Measurements from ENCODE around the gene NHERF1.

The NHERF1 gene

GRCh38 chr17:74731347-74731605 is 17.2 kb upstream of the NHERF1 start:
- Histone ChIP-seq H3K27me3 (ENCODE audit: control insufficient read depth in 1 of 2, insufficient read depth in 2 of 2, low read length in 2 of 2) (no peaks in the 10 kb centered on the region), H3K36me3 (ENCODE audit: control insufficient read depth in 1 of 2, insufficient read depth in 2 of 2, low read length in 2 of 2) (no peaks in the 10 kb centered on the region), H3K4me3 (ENCODE audit: low read depth in 1 of 2, low read length in 2 of 2) (no peak overlapping the region), H3K9ac (ENCODE audit: low read depth in 1 of 2, low read length in 2 of 2) (no peak overlapping the region), H3K4me1 (ENCODE audit: control insufficient read depth in 1 of 2, insufficient read depth in 2 of 2, low read length in 2 of 2) (peaks cover 3 to 5% of the 10 kb centered on the region in 2 donors), H3K9me3 (ENCODE audit: control insufficient read depth in 1 of 2, low read length in 2 of 2) (no peaks in the 10 kb centered on the region), H3K27ac (ENCODE audit: low read depth, low read length) (no peak overlapping the region)

- no peak overlapping the region for H3K9ac ChIP-seq (ENCODE audit: low read depth in 1 of 2, low read length in 2 of 2)
- H3K9me3 ChIP-seq (ENCODE audit: control insufficient read depth in 1 of 2, low read length in 2 of 2), result no peaks in the 10 kb centered on the region
- H3K4me3 ChIP-seq (ENCODE audit: low read depth in 1 of 2, low read length in 2 of 2), result no peak overlapping the region
- peaks cover 6 to 7% of the 10 kb centered on the region in 2 donors for H3K4me1 ChIP-seq (ENCODE audit: control insufficient read depth in 1 of 2, insufficient read depth in 2 of 2, low read length in 2 of 2)
- H3K36me3 ChIP-seq (ENCODE audit: control insufficient read depth in 1 of 2, insufficient read depth in 2 of 2, low read length in 2 of 2), result no peaks in the 10 kb centered on the region
- no peak overlapping the region for H3K27ac ChIP-seq (ENCODE audit: low read depth, low read length)
- peaks cover 0 to 2% of the 10 kb centered on the region in 2 donors for H3K27me3 ChIP-seq (ENCODE audit: control insufficient read depth in 1 of 2, insufficient read depth in 2 of 2, low read length in 2 of 2)
These were observed 16.2 kb upstream of the NHERF1 start for GRCh38 chr17:74732042-74732867.

GRCh38 chr17:74733365-74734122 is 14.9 kb upstream of the NHERF1 start:
- Histone ChIP-seq H3K36me3 (ENCODE audit: control insufficient read depth in 1 of 2, insufficient read depth in 2 of 2, low read length in 2 of 2) (no peaks in the 10 kb centered on the region), H3K27me3 (ENCODE audit: control insufficient read depth in 1 of 2, insufficient read depth in 2 of 2, low read length in 2 of 2) (peaks cover 9 to 14% of the 10 kb centered on the region in 2 donors), H3K27ac (ENCODE audit: low read depth, low read length) (no peak overlapping the region), H3K9ac (ENCODE audit: low read depth in 1 of 2, low read length in 2 of 2) (no peak overlapping the region), H3K9me3 (ENCODE audit: control insufficient read depth in 1 of 2, low read length in 2 of 2) (no peaks in the 10 kb centered on the region), H3K4me1 (ENCODE audit: control insufficient read depth in 1 of 2, insufficient read depth in 2 of 2, low read length in 2 of 2) (peaks cover 19 to 20% of the 10 kb centered on the region in 2 donors), H3K4me3 (ENCODE audit: low read depth in 1 of 2, low read length in 2 of 2) (no peak overlapping the region)

GRCh38 chr17:74734256-74734655 is 14.2 kb upstream of the NHERF1 start:
- Histone ChIP-seq H3K27ac (ENCODE audit: low read depth, low read length) (no peak overlapping the region), H3K4me1 (ENCODE audit: control insufficient read depth in 1 of 2, insufficient read depth in 2 of 2, low read length in 2 of 2) (peaks cover 24% of the 10 kb centered on the region in 2 donors), H3K36me3 (ENCODE audit: control insufficient read depth in 1 of 2, insufficient read depth in 2 of 2, low read length in 2 of 2) (no peaks in the 10 kb centered on the region), H3K4me3 (ENCODE audit: low read depth in 1 of 2, low read length in 2 of 2) (no peak overlapping the region), H3K27me3 (ENCODE audit: control insufficient read depth in 1 of 2, insufficient read depth in 2 of 2, low read length in 2 of 2) (peaks cover 9 to 16% of the 10 kb centered on the region in 2 donors), H3K9me3 (ENCODE audit: control insufficient read depth in 1 of 2, low read length in 2 of 2) (no peaks in the 10 kb centered on the region), H3K9ac (ENCODE audit: low read depth in 1 of 2, low read length in 2 of 2) (no peak overlapping the region)

- Histone ChIP-seq H3K27me3 (ENCODE audit: control insufficient read depth in 1 of 2, insufficient read depth in 2 of 2, low read length in 2 of 2) (peaks cover 9 to 16% of the 10 kb centered on the region in 2 donors), H3K36me3 (ENCODE audit: control insufficient read depth in 1 of 2, insufficient read depth in 2 of 2, low read length in 2 of 2) (no peaks in the 10 kb centered on the region), H3K4me1 (ENCODE audit: control insufficient read depth in 1 of 2, insufficient read depth in 2 of 2, low read length in 2 of 2) (peaks cover 24% of the 10 kb centered on the region in 2 donors), H3K27ac (ENCODE audit: low read depth, low read length) (peak within 1 kb of the TSS; percentile 40), H3K4me3 (ENCODE audit: low read depth in 1 of 2, low read length in 2 of 2) (peak within 1 kb of the TSS; percentile 64 to 70), H3K9ac (ENCODE audit: low read depth in 1 of 2, low read length in 2 of 2) (peak within 1 kb of the TSS; percentile 44 to 47), H3K9me3 (ENCODE audit: control insufficient read depth in 1 of 2, low read length in 2 of 2) (no peaks in the 10 kb centered on the region)
These were observed 11.7 kb upstream of the NHERF1 start, which contains the start of gene RAB37 for GRCh38 chr17:74736513-74737298. TSS of gene RAB37 (plus strand) at chr17:74737256. CDS start at chr17:74737273, 17 bp downstream.

- Histone ChIP-seq H3K27ac (ENCODE audit: low read depth, low read length) (peak overlapping the region; percentile 40), H3K36me3 (ENCODE audit: control insufficient read depth in 1 of 2, insufficient read depth in 2 of 2, low read length in 2 of 2) (no peaks in the 10 kb centered on the region), H3K4me1 (ENCODE audit: control insufficient read depth in 1 of 2, insufficient read depth in 2 of 2, low read length in 2 of 2) (peaks cover 25 to 31% of the 10 kb centered on the region in 2 donors), H3K27me3 (ENCODE audit: control insufficient read depth in 1 of 2, insufficient read depth in 2 of 2, low read length in 2 of 2) (peaks cover 9 to 16% of the 10 kb centered on the region in 2 donors), H3K4me3 (ENCODE audit: low read depth in 1 of 2, low read length in 2 of 2) (peak overlapping the region; percentile 64 to 70), H3K9ac (ENCODE audit: low read depth in 1 of 2, low read length in 2 of 2) (peak overlapping the region; percentile 44 to 47), H3K9me3 (ENCODE audit: control insufficient read depth in 1 of 2, low read length in 2 of 2) (no peaks in the 10 kb centered on the region)
These were observed 11.0 kb upstream of the NHERF1 start for GRCh38 chr17:74737299-74738050.

- Histone ChIP-seq H3K4me1 (ENCODE audit: control insufficient read depth in 1 of 2, insufficient read depth in 2 of 2, low read length in 2 of 2) (peaks cover 31 to 38% of the 10 kb centered on the region in 2 donors), H3K27me3 (ENCODE audit: control insufficient read depth in 1 of 2, insufficient read depth in 2 of 2, low read length in 2 of 2) (peaks cover 9 to 16% of the 10 kb centered on the region in 2 donors)
These were observed 10.1 kb upstream of the NHERF1 start for GRCh38 chr17:74738051-74738996.

GRCh38 chr17:74739227-74739831 is 9.1 kb upstream of the NHERF1 start:
- peaks cover 32 to 43% of the 10 kb centered on the region in 2 donors for H3K4me1 ChIP-seq (ENCODE audit: control insufficient read depth in 1 of 2, insufficient read depth in 2 of 2, low read length in 2 of 2)
- H3K36me3 ChIP-seq (ENCODE audit: control insufficient read depth in 1 of 2, insufficient read depth in 2 of 2, low read length in 2 of 2), result no peaks in the 10 kb centered on the region
- H3K27me3 ChIP-seq (ENCODE audit: control insufficient read depth in 1 of 2, insufficient read depth in 2 of 2, low read length in 2 of 2), result peaks cover 9 to 16% of the 10 kb centered on the region in 2 donors
- no peak overlapping the region for H3K9ac ChIP-seq (ENCODE audit: low read depth in 1 of 2, low read length in 2 of 2)
- peak overlapping the region in 1 of 2 donors; percentile 64 for H3K4me3 ChIP-seq (ENCODE audit: low read depth in 1 of 2, low read length in 2 of 2)
- no peak overlapping the region for H3K27ac ChIP-seq (ENCODE audit: low read depth, low read length)
- no peaks in the 10 kb centered on the region for H3K9me3 ChIP-seq (ENCODE audit: control insufficient read depth in 1 of 2, low read length in 2 of 2)

More at GRCh38 chr17:74738051-74738996, 10.1 kb upstream of the NHERF1 start:
- no peaks in the 10 kb centered on the region for H3K9me3 ChIP-seq (ENCODE audit: control insufficient read depth in 1 of 2, low read length in 2 of 2)
- peak overlapping the region; percentile 14 for H3K27ac ChIP-seq (ENCODE audit: low read depth, low read length)
- H3K9ac ChIP-seq (ENCODE audit: low read depth in 1 of 2, low read length in 2 of 2), result peak overlapping the region; percentile 9 to 44
- peak overlapping the region; percentile 64 to 70 for H3K4me3 ChIP-seq (ENCODE audit: low read depth in 1 of 2, low read length in 2 of 2)
- H3K36me3 ChIP-seq (ENCODE audit: control insufficient read depth in 1 of 2, insufficient read depth in 2 of 2, low read length in 2 of 2), result no peaks in the 10 kb centered on the region

Data from duodenal mucosa (tissue), 2 donors.